Measurements from ENCODE around the gene SH3GL1. TPM values are rescaled to one million over a fixed set of nuclear protein-coding genes. Genes with fewer than 3 reads are reported as not detected.

The SH3GL1 gene
- total and polyA plus RNA-seq, 9 of the 15 experiments (the other 6 are each of a cell fraction or from before 2014, with no cell fraction given): 1.7 to 75.3 (median 25.7) TPM

DNA sequence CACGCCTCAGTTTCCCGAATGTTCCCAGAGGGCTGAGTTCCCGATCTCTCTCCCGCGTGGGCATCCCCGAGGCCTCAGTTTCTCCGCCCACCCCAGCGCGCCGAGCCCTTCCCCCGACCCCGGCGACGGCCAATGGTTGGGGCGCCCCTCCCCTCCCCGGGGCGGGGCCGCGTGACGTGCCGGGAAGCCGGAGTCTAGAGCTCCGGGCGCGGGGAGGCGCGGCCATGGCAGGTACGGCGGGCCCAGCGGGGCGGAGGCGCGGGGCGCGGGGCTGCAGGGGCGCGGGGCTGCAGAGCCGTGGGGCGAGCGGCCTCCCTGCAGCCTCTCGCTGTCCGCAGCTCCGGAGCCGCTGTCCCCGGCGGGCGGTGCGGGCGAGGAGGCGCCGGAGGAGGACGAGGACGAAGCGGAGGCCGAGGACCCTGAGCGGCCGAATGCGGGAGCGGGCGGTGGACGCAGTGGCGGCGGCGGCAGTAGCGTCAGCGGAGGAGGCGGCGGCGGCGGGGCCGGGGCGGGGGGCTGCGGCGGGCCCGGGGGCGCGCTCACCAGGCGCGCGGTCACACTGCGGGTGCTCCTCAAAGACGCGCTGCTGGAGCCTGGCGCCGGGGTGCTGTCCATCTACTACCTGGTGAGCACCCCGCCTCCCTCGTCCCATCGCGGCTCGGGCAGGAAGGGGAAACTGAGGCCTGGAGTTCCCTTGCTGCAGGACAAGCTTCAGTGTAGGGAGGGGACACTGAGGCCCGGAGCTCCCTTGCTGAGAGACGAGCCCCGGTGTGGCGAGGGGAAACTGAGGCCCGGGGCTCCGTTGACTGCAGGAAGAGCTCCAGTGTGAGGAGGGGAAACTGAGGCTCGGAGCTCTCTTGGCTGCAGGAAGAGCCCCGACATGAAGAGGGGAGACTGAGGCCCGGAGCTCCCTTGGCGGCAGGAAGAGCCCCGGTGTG, 56.7 kb downstream of the SH3GL1 start, which contains the start of gene MPND (continued):
- TF ChIP-seq, protein P1, sequence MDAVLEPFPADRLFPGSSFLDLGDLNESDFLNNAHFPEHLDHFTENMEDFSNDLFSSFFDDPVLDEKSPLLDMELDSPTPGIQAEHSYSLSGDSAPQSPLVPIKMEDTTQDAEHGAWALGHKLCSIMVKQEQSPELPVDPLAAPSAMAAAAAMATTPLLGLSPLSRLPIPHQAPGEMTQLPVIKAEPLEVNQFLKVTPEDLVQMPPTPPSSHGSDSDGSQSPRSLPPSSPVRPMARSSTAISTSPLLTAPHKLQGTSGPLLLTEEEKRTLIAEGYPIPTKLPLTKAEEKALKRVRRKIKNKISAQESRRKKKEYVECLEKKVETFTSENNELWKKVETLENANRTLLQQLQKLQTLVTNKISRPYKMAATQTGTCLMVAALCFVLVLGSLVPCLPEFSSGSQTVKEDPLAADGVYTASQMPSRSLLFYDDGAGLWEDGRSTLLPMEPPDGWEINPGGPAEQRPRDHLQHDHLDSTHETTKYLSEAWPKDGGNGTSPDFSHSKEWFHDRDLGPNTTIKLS (IDR thresholded peaks at IDR 0.05; ENCODE audit: borderline replicate concordance, low read depth): no peak
- TF ChIP-seq HSF4 (CRISPR knock-in tag; IDR thresholded peaks at IDR 0.05; ENCODE audit: borderline replicate concordance) (no peak), SIN3B (IDR thresholded peaks at IDR 0.05; ENCODE audit: low read depth) (no peak; the same call in 1 of the 2 replicates), PML (IDR thresholded peaks at IDR 0.05; ENCODE audit: low read length) (no peak), ZNF324 (CRISPR knock-in tag; IDR thresholded peaks at IDR 0.05) (no peak), BACH1 (tag; IDR thresholded peaks at IDR 0.05) (no peak), HDAC6 (IDR thresholded peaks at IDR 0.05; ENCODE audit: low read depth, low read length) (no peak), GATAD2A (IDR thresholded peaks at IDR 0.05) (no peak), CHD2 (IDR thresholded peaks at IDR 0.05; ENCODE audit: low read depth, low read length) (no peak), HMG20B (CRISPR knock-in tag; IDR thresholded peaks at IDR 0.05) (no peak), ZNF766 (CRISPR knock-in tag; conservative IDR thresholded peaks at IDR 0.05) (no peak), ZNF197 (CRISPR knock-in tag; IDR thresholded peaks at IDR 0.05; ENCODE audit: low read depth) (no peak), CREM (IDR thresholded peaks at IDR 0.05; ENCODE audit: low read depth) (peak; percentile 82)
- TF ChIP-seq, protein P2, sequence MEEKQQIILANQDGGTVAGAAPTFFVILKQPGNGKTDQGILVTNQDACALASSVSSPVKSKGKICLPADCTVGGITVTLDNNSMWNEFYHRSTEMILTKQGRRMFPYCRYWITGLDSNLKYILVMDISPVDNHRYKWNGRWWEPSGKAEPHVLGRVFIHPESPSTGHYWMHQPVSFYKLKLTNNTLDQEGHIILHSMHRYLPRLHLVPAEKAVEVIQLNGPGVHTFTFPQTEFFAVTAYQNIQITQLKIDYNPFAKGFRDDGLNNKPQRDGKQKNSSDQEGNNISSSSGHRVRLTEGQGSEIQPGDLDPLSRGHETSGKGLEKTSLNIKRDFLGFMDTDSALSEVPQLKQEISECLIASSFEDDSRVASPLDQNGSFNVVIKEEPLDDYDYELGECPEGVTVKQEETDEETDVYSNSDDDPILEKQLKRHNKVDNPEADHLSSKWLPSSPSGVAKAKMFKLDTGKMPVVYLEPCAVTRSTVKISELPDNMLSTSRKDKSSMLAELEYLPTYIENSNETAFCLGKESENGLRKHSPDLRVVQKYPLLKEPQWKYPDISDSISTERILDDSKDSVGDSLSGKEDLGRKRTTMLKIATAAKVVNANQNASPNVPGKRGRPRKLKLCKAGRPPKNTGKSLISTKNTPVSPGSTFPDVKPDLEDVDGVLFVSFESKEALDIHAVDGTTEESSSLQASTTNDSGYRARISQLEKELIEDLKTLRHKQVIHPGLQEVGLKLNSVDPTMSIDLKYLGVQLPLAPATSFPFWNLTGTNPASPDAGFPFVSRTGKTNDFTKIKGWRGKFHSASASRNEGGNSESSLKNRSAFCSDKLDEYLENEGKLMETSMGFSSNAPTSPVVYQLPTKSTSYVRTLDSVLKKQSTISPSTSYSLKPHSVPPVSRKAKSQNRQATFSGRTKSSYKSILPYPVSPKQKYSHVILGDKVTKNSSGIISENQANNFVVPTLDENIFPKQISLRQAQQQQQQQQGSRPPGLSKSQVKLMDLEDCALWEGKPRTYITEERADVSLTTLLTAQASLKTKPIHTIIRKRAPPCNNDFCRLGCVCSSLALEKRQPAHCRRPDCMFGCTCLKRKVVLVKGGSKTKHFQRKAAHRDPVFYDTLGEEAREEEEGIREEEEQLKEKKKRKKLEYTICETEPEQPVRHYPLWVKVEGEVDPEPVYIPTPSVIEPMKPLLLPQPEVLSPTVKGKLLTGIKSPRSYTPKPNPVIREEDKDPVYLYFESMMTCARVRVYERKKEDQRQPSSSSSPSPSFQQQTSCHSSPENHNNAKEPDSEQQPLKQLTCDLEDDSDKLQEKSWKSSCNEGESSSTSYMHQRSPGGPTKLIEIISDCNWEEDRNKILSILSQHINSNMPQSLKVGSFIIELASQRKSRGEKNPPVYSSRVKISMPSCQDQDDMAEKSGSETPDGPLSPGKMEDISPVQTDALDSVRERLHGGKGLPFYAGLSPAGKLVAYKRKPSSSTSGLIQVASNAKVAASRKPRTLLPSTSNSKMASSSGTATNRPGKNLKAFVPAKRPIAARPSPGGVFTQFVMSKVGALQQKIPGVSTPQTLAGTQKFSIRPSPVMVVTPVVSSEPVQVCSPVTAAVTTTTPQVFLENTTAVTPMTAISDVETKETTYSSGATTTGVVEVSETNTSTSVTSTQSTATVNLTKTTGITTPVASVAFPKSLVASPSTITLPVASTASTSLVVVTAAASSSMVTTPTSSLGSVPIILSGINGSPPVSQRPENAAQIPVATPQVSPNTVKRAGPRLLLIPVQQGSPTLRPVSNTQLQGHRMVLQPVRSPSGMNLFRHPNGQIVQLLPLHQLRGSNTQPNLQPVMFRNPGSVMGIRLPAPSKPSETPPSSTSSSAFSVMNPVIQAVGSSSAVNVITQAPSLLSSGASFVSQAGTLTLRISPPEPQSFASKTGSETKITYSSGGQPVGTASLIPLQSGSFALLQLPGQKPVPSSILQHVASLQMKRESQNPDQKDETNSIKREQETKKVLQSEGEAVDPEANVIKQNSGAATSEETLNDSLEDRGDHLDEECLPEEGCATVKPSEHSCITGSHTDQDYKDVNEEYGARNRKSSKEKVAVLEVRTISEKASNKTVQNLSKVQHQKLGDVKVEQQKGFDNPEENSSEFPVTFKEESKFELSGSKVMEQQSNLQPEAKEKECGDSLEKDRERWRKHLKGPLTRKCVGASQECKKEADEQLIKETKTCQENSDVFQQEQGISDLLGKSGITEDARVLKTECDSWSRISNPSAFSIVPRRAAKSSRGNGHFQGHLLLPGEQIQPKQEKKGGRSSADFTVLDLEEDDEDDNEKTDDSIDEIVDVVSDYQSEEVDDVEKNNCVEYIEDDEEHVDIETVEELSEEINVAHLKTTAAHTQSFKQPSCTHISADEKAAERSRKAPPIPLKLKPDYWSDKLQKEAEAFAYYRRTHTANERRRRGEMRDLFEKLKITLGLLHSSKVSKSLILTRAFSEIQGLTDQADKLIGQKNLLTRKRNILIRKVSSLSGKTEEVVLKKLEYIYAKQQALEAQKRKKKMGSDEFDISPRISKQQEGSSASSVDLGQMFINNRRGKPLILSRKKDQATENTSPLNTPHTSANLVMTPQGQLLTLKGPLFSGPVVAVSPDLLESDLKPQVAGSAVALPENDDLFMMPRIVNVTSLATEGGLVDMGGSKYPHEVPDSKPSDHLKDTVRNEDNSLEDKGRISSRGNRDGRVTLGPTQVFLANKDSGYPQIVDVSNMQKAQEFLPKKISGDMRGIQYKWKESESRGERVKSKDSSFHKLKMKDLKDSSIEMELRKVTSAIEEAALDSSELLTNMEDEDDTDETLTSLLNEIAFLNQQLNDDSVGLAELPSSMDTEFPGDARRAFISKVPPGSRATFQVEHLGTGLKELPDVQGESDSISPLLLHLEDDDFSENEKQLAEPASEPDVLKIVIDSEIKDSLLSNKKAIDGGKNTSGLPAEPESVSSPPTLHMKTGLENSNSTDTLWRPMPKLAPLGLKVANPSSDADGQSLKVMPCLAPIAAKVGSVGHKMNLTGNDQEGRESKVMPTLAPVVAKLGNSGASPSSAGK (IDR thresholded peaks at IDR 0.05): no peak

Data from K562 (cell line).